GM21786 (cell line): ENCODE measurements around the gene NEGR1.

Experiments used
- ATAC-seq: cut with Tn5 transposase; IDR thresholded peaks from one replicate; pipeline ENCODE4 v1.9.1; 2021; ENCODE audit not compliant: unreplicated experiment

The NEGR1 gene

DNA sequence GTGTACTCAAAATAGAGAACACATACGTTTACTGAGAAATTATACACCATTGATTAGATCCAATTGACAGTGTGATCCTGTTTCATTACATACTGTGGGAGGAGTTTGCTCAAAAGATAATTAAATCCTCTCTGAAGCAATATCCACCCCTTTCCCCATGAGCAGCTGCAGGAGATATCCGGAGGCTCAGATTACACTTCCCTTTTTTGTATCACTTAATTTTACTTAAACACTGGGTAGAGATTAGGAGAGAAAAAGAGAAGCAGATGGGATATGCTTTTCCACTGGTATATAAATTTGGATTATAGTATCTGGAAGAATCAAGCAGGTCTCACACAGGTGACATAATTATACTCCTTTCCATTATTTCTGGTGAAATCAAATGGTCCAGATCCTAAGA, 868.2 kb downstream of the NEGR1 start:
- ATAC-seq = no peak

DNA sequence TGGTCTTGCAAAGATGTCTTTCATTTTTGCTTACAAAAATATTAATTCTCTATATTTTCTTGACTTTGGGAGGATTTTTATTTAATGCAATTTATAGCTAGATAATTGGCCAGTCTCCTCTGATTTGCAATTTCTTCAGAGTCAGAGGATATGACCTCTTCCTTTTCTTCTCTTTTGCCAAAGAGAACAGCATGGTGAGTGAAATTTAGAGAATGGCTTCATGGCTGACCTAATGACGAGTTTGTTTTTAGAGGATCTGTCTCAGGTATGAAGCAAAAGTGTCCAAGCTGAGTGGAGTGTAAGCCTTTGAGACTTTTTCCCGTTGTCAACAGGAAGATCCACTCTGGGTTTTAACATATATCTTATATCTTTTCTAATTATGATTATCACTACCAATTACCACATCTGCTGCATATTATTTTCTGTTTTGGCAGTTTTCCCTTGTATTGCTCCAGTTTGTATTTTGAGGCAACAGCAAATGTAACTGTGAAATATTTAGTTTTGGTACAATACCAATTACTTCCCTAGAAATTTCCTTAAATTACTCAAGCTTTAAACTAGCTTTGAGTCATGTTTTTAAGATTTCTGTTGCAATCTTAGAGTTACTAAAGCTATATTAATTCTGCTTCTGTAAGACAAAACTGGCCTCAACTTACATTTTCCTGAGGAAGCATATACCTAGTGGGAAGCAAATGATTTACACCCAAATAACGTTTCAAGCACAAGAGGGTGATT, 868.7 kb downstream of the NEGR1 start:
- no peak for ATAC-seq

DNA sequence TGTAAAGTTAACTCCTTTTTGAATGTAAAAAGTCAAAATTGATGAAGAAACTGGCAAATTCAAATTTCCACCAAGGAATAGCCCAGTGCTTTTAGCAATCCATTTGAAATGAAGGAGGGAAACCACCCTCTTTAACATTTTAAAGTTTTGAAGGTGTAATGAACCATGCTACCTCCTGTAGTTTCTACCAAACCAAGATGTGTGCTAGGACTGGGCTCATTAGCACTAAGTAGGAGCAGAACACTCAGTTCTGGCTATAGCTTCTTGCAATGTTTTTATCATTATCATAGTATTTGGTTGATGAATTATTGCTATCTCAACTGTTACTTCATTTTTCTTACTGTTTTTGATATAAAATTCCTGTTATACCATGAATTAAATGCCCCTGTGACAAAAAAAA, 882.3 kb downstream of the NEGR1 start:
- no peak for ATAC-seq

DNA sequence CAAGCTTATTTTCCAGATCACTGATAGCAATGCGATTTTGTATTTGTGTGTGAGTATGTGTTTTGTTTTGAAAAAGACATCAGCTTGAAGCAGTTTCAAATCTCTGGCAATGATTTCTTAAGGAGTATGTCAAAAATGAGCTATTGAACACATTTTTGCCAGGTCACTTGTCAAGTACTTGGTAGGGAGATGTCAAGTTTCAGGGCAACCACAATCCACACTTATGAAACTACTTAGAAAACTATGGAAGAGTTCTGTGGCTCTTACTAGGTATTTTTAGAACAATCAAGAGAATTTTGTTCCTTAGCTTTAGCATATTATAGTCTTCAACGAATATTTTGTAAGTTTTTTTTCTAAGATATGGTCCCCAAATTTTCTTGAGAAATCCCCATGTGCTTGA, 882.7 kb downstream of the NEGR1 start:
- ATAC-seq = no peak

DNA sequence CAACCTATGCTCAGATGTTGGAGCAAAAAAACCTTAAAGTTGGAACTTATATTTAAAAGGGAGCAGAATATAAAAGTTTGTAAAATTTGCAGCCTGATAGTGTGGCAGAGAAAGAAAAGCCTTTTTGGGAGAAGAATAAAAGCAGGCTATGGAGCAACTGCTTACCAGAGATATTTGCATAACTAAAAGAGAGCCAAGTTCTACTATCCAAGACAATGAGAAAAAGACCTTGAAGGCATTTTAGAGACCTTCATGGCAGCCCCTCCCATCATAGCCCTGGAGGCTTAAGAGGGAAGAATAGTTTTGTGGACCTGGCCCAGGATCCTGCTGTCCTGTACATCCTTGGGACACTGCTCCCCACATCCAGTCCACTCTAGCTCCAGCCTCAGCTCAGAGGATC, 889.0 kb downstream of the NEGR1 start:
- no peak for ATAC-seq

DNA sequence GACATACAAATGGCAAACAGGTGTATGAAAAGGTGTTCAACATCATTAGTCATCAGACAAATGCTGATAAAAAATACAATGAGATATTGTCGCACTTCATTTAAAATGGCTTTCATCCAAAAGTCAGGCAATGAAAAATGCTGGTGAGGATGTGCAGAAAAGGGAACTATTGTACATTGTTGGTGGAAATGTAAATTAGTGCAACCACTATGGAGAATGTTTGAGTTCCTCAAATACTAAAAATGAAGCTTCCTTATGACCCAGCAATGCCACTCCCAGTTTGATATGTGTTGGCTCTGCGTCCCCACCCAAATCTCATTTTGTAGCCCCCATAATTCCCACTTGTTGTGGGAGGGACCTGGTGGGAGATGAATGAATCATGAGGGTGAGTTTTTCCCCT, 891.8 kb downstream of the NEGR1 start:
- ATAC-seq = no peak

DNA sequence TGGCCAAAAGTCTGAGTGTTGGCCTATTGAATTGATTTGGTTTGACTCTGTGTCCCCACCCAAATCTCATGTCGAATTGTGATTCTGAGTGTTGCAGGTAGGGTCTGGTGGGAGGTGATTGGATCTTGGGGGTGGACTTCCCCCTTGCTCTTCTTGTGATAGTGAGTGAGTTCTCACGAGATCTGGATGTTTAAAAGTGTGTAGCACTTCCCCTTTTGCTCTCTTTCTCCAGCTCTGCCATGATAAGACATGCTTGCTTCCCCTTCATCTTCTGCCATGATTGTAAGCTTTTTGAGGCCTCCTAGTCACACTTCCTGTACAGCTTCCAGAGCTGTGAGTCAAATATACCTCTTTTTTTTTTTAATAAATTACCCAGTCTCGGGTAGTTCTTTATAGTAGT, 904.5 kb downstream of the NEGR1 start:
- no peak for ATAC-seq

DNA sequence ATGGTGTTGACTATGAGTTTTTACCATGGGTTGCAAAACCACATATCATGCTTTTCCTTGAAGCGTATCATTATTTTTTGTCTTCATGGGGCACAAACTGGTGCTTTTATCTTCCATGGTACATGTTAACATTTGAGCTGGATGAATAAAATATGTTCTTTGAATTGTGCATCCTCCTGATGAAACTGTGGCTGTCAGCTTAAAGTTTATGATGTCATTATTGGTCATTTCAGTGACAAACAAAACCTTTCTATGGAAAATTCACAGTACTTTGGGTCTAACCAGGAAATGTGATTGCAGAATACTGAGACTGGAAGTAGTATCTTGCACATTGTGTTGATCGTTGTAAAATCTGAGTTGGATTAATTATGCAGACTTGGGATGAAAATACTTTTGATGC, 909.8 kb downstream of the NEGR1 start:
- ATAC-seq = no peak

DNA sequence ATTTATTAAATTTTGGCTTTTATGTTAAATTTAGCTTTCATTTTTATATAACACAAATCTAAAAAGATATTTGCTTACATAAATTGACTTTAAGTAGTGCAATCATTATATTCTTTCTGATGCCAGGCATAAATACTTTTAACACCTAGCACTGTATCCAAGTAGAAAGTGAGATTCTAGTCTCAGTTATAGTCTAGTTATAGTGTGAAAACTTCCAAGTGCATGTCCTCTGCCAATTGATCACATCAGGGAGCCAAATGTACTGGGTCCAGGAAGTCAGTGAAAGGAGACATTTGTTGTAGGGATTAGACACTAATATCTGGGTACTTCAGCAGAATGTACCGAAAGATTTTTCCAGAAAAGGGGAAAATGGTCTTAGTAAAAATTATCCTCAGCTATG, 910.8 kb downstream of the NEGR1 start:
- no peak for ATAC-seq

DNA sequence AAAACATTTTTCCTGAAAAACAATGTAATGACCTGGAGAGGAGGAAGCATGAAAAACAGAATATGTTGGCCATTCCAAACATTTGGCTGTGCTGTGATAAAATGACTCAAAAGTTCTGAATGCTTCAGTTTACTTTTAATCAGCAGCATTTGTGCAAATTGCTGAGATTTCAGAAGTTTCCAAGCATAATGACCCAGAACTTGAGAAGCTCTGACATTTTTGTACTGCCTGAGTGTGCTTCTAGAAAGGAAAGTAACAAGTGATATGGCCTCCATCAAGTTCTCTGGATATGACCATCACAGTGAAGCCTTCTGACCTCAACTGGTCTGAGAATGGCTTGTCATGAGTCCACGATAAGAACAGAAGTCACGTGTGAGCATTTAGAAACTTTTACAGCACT, 918.1 kb downstream of the NEGR1 start:
- no peak for ATAC-seq

DNA sequence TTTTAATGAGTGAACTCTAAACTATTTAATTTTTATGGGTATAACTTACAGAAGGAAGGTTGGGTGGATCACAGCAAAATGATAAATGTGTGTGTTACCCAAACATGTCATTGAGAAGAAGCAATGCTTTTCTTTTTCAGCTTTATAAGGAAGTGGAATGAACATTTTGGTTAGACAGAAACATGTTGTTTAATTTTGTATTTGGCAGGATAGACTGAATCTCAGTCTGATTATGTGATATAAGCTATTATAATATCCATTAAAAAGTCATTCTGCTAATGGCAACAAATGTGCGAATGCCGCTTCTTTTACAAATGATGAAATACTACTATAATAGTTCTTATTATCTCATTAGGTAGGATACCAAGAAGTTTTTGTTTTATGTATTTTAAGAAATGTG, 919.6 kb downstream of the NEGR1 start:
- no peak for ATAC-seq

DNA sequence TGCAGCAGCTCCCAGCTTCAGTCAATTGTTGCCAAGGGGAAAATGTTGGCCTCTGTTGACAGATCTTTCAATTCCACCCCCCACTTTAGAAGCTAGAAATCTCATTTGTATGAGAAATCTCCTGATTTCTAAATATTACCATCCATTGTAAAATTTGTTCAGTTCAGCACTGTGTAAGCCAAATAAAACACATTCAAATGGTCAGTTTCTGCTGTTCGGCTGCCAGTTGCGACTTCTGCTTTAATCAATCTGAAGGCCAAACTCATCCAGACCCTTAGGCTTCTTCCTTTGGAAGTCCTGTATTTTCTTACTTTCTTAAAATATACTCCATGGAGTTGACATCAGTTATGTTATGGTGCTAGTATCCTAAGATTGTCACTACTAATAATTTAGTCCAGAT, 920.3 kb downstream of the NEGR1 start:
- no peak for ATAC-seq

DNA sequence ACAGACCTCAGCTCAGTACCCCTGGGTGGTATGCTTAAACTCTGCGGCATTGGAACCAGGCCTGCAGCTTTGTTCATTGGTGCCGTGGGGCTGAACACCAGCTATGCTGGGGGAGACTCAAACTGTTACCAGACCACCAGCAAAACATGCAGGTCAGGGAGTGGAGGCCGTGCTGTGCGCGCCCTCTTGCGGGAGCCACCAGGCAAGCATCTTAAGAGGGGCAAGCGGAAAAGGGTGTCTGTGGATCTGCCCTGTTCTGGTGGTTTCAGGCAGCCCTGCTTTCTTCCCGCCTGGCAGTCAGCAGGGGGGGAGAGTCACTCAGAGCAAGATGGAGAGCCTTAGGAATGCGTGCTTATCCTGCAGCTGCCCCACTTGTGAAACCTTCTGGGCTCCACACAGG, 924.6 kb downstream of the NEGR1 start:
- no peak for ATAC-seq

DNA sequence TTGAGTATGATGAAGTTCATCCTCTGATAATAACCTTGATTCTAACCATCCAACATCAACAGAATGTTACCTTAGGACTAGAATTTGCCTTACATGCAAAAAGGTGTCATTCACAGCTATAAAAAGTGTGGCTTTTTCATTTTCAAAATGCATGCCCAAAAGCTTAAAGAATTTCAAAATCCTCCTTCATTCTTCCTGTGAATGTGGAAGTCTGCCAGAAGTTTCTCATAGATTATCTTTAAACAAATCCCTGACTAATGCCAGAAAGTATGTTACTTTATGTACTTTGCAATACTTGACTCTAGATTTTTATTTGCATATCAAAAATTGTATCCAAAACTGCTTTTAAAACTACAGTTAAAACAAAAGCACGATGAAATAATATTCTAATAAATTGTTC, 930.9 kb downstream of the NEGR1 start:
- ATAC-seq = no peak

DNA sequence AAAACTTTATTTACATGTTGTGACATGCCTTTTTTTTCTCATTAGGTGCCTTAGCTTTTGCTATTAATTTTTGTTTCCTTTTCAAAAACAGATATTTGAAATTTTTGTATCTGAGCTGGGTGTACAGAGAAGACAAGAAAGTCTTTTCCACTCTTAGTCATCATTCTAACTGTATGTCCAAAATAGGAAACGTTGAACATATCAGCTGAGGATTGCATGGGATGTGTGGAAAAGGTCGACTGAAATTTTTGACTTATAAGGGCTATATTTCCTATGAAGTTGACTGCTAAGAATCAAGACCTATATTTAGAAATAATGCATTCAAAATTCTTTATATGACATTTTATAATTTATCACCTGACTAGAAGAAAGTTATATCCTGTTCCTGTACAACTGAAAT, 931.5 kb downstream of the NEGR1 start:
- ATAC-seq = no peak

DNA sequence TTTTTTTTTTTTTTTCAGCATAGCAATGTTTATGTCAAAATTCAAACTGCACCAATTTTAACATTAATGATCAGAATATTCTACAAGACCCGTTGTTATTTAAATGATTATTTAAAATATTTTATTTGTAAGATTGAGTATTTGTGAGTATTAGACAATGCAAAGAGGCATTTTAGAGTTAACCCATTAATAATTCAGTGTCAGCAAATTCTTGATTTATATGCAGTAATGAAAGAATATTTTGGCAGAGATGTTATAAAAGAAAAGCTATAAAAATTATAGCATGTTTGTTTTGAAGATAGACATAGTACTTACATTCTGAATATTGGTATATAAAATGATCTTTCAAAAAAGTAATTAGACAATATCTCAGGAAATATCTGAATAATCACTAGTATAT, 932.0 kb downstream of the NEGR1 start:
- no peak for ATAC-seq
